ENCODE data around the gene PLEKHA7.

Gene PLEKHA7

DNA sequence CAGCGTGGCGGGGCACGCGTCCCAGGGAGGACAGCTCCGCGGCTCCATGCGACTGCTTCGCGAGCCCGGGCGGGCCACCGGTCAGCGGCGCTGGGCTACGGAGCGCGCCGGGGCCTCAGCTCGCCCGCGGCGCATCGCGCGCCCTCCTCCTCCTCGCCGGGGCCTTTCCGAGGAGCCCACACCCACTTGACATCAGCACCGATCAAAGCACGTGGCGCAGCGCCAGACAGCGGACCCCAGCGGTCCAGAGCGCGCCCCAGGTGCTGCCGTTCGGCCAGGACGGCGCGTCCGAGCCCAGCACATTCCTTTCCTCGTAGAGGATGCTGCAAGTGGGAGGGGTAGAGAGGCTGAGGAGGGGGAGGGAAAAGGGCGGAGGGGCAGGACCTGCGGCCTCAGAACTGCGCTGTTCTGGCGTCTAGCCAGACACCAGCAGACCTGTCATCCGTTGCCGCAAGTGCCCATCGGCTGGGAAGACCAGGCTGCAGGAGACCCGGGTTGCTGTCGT is 88.6 kb downstream of the PLEKHA7 start:
- no peak overlapping the region for H3K4me3 ChIP-seq (ENCODE audit: low read depth, low read length)
- TF ChIP-seq, protein P1, sequence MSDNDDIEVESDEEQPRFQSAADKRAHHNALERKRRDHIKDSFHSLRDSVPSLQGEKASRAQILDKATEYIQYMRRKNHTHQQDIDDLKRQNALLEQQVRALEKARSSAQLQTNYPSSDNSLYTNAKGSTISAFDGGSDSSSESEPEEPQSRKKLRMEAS (IDR thresholded peaks at IDR 0.05; ENCODE audit: low read depth, low read length), result no peak
- TF ChIP-seq CTCF (IDR thresholded peaks at IDR 0.05; ENCODE audit: low read depth, low read length) (no peak), MYC (IDR thresholded peaks at IDR 0.05; ENCODE audit: low read depth, low read length) (no peak), POLR2A (IDR thresholded peaks at IDR 0.05; ENCODE audit: extremely low read depth, insufficient read length) (no peak)
- DNase-seq (ENCODE audit: low read depth), result no peak

DNA sequence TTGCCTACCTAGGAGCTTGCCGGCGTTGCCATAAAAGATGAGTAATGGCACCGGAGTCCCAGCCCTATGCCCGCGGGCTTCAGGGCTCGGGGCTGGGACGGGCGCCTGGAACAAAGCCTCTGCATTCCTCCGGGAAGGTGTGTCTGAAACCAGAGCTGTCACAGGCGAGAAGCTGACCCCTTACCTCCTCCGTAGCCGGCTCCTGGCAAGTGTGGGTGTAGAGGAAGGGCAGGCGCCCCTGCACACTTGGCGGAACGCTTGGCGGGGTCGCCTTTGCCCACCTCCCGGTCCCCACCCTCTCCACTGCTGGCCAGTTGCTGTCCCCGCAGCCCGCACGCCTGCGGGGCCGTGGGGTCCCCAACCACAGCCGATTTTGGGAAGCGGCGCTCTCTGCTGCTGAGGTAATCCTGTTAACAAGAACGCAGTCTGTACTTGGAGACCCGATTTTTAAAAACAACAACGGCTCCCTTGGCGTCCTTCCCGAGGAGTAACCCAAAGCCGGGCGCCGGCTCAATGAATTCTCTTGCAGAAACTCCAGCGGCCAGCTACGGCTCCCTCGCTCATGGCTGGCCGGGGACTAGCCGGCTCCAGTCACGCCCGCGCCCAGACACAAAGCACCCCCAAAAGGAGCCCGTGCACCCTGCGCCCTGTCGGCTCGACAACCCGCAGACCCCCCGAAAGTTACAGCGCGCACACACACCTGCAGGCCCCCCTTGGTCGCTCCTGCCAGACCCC is 89.2 kb downstream of the PLEKHA7 start:
- no peak for DNase-seq (ENCODE audit: low read depth)

DNA sequence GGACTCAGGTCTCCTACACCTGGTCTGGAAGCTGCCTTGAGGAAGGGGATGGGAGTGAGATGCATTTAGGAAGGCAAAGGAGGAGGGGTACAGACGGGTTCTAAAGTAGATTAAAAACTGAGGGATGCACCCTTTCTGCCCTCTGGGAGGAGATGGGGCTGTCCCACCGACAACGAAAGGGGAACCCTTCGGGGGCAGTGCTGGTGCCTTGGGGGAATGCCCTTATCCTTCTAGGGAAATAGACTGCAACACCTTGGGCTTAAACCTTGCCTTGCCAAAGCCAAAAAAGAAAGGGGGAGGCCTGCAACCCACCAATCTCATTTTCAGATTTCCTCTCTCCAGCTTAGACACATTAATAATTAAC is 89.8 kb downstream of the PLEKHA7 start:
- no peak for DNase-seq (ENCODE audit: low read depth)
- H3K4me3 ChIP-seq (ENCODE audit: low read depth, low read length), result no peak overlapping the region
- no peak for TF ChIP-seq CTCF (IDR thresholded peaks at IDR 0.05; ENCODE audit: low read depth, low read length)
- no peak for TF ChIP-seq POLR2A (IDR thresholded peaks at IDR 0.05; ENCODE audit: extremely low read depth, insufficient read length)
- no peak for TF ChIP-seq MYC (IDR thresholded peaks at IDR 0.05; ENCODE audit: low read depth, low read length)
- TF ChIP-seq, protein P1 (IDR thresholded peaks at IDR 0.05; ENCODE audit: low read depth, low read length), result no peak

More for the DNA sequence above, 89.2 kb downstream of the PLEKHA7 start:
- H3K4me3 ChIP-seq (ENCODE audit: low read depth, low read length), result no peak overlapping the region
- TF ChIP-seq MYC (IDR thresholded peaks at IDR 0.05; ENCODE audit: low read depth, low read length) (no peak), POLR2A (IDR thresholded peaks at IDR 0.05; ENCODE audit: extremely low read depth, insufficient read length) (no peak), CTCF (IDR thresholded peaks at IDR 0.05; ENCODE audit: low read depth, low read length) (no peak)
- TF ChIP-seq, protein P1 (IDR thresholded peaks at IDR 0.05; ENCODE audit: low read depth, low read length), result no peak

GRCh38 chr11:16923987-16924386 is 90.2 kb downstream of the PLEKHA7 start:
- H3K4me3 ChIP-seq (ENCODE audit: low read depth, low read length), result no peak overlapping the region
- no peak for DNase-seq (ENCODE audit: low read depth)
- no peak for TF ChIP-seq MYC (IDR thresholded peaks at IDR 0.05; ENCODE audit: low read depth, low read length)
- TF ChIP-seq, protein P1 (IDR thresholded peaks at IDR 0.05; ENCODE audit: low read depth, low read length), result no peak
- no peak for TF ChIP-seq CTCF (IDR thresholded peaks at IDR 0.05; ENCODE audit: low read depth, low read length)
- no peak for TF ChIP-seq POLR2A (IDR thresholded peaks at IDR 0.05; ENCODE audit: extremely low read depth, insufficient read length)

- H3K4me3 ChIP-seq (ENCODE audit: low read depth, low read length), result no peak overlapping the region
- TF ChIP-seq POLR2A (IDR thresholded peaks at IDR 0.05; ENCODE audit: extremely low read depth, insufficient read length) (no peak), CTCF (IDR thresholded peaks at IDR 0.05; ENCODE audit: low read depth, low read length) (no peak), MYC (IDR thresholded peaks at IDR 0.05; ENCODE audit: low read depth, low read length) (no peak)
- TF ChIP-seq, protein P1 (IDR thresholded peaks at IDR 0.05; ENCODE audit: low read depth, low read length), result no peak
- no peak for DNase-seq (ENCODE audit: low read depth)
Observed at GRCh38 chr11:16921668-16922067, 92.5 kb downstream of the PLEKHA7 start.
